GM18502 (cell line): ENCODE data around the gene CPAMD8.
"Not testable (repeated sequence)": the region's sequence is repeated elsewhere in the genome, so short reads cannot be mapped to it uniquely, and the experiment has no call there.

Experiments
- ATAC-seq: cut with Tn5 transposase; IDR thresholded peaks from one replicate; pipeline ENCODE4 v1.9.1; 2021; ENCODE audit warnings: mild to moderate bottlenecking; ENCODE audit not compliant: unreplicated experiment, poor library complexity

The CPAMD8 gene

DNA sequence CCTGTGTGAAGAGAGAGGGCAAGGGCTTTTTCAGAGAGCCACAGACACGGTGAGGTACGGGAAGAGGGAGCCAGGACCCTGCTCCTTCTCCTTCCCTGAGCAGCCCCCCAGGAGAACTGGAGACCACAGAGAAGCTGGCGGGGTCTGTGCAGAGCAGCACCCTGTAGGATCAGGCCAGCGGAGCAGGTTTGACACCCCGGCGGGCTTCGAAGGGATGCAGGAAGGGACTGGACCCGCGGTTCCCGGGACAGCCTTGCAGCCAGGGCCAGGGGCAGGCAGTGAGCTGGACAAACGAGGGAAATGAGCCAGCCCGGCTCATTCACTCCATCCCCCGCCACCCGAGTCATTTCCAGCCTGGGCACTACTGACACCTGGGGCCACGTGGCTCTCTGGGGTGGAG lies 22.2 kb downstream of the CPAMD8 start:
- ATAC-seq, result no peak

DNA sequence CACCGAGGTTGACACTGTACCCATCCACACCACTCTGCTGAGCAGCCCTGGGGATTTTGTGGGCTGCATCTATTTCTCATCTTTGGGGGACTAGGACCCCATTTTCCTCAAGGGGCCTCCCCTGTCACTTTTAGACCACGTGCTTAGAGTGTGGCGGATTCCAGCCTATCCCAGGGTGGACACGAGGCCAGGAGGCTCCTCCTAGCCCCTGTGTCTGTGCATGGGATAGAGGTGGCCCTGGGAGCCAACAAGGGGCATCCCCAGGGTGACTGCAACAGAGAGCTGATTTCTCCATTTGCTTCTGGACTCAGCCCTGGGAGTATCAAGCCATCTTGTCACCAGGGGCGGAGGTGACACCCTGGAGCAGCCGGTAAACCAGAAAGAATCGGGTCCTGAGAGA lies 24.2 kb downstream of the CPAMD8 start:
- ATAC-seq, result no peak

DNA sequence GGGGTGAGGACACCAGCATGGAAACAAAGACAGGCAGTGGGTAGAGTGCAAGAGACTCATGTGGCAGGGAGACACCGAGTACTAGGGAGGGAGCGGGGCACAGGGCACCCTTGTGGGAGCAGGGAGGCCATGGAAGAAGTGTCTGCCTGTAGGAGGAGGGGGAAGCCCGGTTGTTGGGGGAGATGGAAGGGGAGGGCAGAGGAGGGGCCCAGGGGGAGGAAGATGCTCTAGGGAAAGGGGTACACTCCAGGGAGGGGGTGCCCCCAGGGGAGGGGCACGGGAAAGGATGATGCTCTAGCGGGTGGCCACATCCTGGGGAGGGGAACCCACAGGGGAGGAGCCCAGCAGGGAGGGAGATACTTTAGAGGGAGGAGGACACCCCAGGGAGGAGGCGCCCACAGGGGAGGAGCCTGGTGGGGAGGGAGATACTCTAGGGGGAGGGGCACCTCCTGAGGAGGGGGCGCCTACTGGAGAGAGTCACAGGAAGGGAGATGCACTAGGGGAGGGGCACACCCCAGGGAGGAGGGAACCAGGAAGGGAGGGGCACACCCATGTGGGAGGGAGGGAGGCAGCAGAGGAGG lies 24.9 kb downstream of the CPAMD8 start:
- no peak for ATAC-seq

DNA sequence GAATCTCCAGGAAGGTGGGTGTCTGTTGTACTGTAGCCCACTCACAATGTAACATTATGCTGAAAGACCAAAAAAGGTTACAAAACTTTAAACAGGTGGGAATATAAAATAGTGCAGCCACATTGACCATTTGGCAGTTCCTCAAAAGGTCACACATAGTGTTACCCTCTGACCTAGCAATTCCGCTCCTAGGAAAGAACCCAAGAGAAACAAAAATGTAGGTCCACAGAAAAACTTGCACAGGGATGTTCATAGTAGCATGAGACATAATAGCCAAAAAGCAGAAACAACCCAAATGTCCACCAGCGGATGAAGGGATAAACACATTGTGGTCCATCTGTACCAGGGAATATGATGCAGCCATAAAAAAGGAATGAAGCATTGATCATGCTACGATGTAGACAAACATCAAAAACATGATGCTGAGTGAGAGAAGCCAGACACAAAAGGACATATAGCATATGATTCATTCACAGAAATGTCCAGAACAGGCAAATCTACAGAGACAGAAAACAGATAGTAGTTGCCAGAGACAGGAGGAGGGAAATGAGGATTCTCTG lies 27.9 kb downstream of the CPAMD8 start:
- no peak for ATAC-seq

DNA sequence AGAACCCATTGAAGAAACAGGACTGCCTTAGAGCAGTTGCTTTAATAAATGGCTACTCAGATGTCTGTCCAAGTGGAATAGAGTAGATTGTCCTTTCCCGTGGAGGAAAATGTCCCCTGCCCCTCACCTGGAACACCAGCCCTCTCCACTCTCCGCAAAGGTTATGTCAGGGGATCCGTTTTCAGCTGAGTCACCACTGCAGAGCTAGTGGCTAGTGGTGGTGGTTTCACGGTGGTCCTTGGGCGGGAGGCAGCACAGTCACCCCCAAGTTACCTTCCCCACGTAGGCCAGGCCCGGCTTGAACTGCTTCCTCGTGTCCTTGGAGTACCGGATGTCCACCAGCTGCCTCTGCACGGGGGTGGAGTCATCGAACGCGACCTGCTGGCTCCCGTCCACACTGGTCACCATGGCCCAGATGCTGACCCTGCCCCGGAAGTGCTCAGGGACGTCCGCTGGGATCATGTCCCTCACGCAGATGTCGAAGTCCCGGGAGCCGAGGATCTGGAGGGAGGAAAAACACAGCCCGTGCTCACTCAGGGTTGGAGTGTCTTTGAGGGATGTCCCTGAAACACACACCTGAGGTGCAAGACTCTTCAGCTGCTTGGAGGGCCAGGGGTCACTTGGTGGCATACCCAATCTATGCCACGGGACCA lies 29.6 kb downstream of the CPAMD8 start:
- ATAC-seq, result not testable (repeated sequence)

DNA sequence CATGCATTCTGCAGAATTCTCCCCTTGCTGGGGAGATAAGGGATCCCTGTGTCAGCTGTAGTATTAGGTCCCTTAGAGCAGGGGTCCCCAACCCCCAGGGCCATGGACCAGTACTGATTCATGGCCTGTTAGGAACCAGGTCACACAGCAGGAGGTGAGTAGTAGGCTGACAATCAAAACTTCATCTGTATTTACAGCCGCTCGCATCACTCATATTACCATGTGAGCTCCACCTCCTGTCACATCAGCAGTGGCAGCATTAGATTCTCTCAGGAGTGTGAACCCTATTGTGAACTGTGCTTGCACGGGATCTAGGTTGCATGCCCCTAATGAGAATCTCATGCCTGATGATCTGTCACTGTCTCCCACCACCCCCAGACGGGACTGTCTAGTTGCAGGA lies 37.9 kb downstream of the CPAMD8 start:
- ATAC-seq, result no peak

DNA sequence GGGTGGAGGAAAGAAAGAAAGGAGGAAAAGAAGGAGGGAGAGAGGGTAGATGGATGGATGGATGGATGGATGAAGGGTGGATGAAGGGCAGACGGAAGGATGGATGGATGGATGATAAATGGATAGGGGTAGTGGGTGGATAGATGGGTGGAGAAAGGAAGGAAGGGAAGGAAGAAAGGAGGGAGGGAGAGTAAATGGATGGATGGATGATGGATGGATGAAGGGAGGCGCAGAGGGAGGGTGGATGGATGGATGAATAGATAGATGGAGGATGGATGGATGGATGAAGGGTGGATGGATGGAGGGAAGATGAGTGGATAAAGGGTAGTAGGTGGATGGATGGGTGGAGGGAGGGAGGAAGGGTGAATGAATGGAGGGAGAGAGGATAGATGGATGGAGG lies 41.2 kb downstream of the CPAMD8 start:
- ATAC-seq, result no peak

DNA sequence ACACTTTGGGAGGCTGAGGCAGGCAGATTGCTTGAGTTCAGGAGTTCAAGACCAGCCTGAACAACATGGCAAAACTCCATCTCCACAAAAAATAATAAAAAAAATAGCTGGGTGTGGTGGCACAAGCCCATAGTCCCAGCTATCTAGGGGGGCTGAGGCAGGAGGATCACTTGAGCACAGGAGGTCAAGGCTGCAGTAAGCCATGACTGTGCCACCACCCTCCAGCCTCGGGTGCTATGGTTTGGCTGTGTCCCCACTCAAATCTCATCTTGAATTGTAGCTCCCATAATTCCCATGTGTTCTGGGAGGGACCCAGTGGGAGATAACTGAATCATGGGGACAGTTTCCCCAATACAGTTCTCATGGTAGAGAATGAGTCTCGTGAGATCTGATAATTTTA lies 44.0 kb downstream of the CPAMD8 start:
- ATAC-seq, result not testable (repeated sequence)

DNA sequence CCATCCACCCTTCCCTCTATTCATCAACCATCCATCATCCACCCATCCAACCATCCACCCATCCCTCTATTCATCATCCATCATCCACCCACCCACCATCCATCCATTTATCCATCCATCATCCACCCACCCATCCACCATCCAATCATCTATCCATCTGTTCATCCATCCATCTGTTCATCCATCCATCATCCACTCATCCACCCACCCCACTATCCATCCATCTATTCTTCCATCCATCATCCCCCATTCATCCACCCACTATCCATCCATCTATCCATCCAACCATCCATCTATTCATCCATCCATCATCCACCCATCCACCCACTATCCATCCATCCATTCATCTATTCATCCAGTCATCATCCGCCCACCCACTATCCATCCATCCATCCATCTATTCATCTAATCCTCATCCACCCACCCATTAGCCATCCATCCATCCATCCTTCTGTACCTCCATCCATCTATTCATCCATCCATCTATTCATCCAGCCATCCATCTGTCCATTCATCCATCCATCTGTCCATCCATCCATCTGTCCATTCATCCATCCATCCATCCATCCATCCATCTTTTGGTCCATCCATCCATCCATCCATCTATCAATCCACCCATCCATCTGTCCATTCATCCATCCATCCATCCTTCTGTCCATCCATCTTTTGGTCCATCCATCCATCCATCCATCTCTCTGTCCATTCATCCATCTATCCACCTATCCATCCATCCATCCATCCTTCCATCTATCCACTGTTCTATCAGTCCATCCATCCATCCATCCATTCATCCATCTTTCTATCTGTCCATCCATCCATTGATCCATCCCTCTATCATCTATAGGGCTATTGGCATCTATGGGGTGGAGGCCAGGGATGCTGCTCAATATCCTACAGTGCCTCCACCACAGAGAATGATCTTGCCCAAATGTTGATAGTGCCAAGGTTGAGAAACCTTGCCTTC lies 47.5 kb downstream of the CPAMD8 start:
- no peak for ATAC-seq

DNA sequence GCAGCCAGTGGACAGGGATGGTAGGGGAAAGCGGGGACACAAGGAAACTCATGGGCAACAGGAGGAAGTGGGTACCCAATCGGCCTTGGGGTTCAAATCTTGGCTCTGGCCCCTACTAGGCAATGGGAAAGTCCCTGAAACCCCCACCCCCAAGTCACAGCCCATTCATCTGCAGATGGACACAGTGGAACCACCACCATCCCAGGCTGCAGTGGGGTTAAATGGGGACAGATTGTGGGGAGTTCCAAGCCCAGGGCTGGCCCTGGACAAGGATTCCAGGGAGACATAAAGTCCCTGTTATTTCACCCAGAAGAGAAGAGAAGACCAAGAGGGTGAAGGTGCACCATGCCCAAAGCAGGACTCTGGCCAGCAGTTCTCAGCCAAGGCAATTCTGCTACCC lies 48.5 kb downstream of the CPAMD8 start:
- no peak for ATAC-seq

DNA sequence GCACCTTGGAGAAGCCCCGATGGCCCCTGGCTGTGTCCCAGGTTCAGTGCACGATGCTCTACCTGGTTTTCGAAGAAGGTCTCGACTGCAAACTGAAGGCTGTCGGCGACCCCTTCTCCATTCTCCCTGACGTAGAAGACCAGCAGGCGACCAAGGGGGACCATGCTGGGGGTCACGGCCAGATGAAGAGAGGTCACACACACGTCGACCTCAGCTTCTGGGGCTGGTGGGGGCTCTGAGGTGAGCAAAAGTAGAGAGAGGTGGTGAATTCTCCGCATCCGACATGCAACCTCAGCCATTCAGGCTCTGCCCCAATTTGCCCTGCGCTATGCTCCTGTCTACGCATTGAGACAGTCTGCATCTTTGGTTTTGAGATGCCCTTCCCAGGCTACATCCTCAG lies 49.3 kb downstream of the CPAMD8 start:
- no peak for ATAC-seq

DNA sequence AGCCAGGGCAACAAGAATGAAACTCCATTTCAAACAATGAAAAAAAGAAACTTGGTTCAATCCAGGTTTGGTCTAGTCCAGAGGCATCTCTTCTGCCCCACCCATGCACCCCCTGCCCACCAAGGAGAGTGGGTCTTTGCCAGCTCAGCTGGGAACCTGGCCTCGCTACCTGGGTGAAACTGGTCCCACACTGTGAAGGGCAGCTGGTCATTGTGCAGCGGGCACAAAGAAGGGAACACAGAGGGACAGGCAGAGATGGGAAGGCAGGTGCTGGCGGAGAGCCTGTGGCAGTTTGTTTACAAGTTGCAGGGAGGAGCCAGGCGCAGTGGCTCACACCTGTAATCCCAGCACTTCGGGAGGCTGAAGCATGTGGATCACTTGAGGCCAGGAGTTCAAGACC lies 50.2 kb downstream of the CPAMD8 start:
- no peak for ATAC-seq

DNA sequence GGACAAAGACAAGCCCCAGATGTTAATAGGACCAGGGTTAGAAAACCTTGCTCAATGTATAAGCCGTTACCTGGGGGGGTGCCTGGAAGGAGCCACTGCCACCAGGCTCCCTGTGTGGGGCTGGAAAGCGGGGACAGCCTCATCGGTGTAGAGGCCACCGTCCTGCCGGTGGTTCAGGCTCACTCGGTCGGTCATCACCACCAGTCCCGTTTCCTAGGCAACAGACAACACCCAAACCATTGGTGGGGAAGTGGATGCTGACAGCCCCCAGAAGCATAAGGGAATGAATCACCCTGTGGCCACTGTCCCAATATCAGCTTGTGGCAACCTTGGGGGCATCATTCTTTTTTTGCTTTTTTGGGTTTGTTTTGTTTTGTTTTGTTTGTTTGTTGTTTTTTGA lies 55.8 kb downstream of the CPAMD8 start:
- ATAC-seq, result no peak

DNA sequence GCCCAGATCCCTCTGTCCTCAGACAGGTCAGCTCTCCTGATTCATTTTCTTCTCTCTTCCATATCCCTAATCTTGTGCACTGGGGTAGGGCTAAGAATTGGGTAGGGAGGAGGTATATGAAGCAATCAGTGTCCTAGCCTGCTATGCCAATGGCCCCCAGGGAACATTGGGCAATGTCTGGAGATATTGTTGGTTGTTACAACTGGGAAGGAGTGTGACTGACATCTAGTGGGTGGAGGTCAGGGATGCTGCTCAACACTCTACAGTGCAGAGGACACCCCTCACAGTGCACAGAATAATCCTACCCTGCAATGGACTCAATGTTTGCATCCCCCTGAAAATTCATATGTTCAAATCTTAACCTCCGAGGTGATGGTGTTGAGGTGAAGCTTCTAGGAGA lies 57.5 kb downstream of the CPAMD8 start:
- ATAC-seq, result no peak

DNA sequence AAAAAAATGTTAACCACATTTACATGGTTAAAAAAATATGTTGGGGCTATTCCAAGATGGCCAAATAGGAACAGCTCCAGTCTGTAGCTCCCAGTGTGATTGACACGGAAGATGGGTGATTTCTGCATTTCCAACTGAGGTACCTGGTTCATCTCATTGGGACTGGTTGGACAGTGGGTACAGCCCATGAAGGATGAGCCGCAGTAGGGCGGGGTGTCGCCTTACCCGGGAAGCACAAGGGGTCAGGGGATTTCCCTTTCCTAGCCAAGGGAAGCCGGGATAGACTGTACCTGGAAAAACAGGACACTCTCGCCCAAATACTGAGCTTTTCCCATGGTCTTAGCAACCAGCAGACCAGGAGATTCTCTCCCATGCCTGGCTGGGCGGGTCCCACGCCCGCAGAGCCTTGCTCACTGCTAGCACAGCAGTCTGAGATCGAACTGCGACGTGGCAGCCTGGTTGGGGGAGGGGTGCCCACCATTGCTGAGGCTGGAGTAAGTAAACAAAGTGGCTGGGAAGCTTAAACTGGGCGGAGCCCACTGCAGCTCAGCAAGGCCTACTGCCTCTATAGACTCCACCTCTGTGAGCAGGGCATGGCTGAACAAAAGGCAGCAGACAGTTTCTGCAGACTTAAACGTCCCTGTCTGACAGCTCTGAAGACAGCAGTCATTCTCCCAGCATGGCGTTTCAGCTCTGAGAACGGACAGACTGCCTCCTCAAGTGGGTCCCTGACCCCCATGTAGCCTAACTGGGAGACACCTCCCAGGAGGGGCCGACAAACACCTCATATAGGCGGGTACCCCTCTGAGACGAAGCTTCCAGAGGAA lies 65.4 kb downstream of the CPAMD8 start:
- not testable (repeated sequence) for ATAC-seq

DNA sequence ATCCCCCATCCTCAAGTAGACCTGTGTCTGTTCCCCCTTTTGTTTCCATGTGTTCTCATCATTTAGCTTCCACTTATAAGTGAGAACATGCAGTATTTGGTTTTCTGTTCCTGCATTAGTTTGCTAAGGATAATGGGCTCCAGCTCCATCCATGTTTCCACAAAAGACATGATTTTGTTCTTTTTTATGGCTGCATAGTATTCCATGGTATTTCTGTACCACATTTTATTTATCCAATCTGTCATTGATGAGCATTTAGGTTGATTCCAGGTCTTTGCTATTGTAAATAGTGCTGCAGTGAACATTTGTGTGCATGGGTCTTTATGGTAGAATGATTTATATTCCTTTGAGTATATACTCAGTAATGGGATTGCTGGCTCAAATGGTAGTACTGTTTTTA lies 68.3 kb downstream of the CPAMD8 start:
- not testable (repeated sequence) for ATAC-seq

DNA sequence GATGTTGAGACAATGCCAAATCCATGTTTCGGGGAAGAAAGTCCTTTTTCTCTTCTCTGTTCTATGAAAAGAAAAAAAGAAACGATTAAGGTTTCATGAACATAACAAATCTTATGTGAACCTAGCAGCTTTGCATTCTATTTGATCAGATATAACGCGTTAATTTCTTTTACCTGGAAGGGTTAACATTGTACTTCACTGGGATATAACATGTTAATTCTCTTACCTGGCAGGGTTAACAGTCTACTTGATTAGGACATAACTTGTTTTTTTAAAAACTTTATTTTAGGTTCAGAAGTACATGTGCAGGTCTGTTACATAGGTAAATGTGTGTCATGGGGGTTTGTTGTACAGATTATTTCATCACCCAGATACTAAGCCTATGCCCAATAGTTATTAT lies 68.8 kb downstream of the CPAMD8 start:
- no peak for ATAC-seq

DNA sequence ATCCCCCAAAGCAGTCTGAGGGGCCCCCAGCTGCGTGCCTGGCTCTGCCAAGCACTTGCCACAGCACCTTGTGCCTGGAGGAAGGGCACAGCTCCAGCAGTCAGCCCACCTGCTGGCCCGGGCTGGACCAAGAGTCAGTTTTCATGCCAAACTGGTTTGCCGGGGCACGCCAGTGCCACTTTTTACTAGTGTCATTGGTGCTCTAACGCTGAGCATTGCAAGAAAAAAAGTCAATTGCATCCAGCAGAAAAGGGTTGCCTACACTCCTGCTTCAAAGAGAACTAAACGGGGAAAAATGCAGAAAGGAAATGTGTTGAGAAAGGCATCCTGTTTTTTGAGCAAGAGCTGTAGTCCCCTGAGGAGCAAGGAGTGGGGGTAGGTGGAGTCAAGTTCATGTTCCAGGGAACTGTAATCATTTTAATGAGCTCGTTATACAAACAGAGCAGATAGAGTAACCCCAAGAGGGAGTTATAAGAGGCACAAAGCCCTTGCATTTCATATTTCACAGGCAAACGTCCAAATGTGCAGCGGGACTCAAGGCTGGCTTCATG lies 69.4 kb downstream of the CPAMD8 start:
- no peak for ATAC-seq

DNA sequence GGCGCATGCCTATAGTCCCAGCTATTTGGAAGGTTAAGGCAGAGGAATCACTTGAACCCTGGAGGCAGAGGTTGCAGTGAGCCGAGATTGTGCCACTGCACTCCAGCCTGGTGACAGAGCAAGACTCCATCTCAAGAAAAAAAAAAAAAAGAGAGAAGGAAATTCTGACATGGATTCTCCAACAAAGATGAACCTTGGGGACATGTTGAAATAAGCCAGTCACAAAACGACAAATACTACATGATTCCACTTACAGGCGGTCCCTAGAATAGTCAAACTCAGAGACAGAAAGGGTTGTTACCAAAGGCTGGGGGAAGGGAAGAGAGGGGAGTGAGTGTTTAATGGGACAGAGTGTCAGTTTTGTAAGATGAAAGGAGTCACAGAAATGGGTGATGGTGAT lies 71.4 kb downstream of the CPAMD8 start:
- ATAC-seq, result no peak

DNA sequence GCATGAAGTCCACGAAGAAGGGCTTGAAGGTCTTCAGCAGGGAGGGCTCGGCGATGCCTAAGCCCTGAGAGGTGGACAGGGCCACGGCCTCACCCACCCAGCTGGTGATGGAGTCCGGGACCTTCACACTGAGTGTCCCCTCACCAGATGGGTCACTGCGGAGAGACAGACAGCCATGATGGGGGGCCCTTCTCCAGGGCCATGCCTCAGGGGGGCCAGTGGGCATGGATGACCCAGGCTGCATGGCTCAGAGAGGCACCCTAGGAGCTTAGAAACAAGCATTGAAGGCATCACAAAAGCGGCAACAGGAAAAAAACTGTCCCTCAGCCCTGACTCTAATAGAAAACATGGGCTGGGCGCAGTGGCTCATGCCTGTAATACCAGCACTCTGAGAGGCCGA lies 74.6 kb downstream of the CPAMD8 start:
- ATAC-seq, result no peak
